H9 (cell line): ENCODE data around the gene FBN2. TPM values are rescaled to one million over a fixed set of nuclear protein-coding genes. Genes with fewer than 3 reads are reported as not detected.

Experiments used
- DNase-seq: peaks from one replicate; pipeline ENCODE4 v3.0.0-alpha.2; 2017
- H2AFZ ChIP-seq: one replicate; pipeline ENCODE4 v1.6.1; 2013; ENCODE audit warnings: mild to moderate bottlenecking, low read length, control low read depth, moderate library complexity
- H2AK5ac ChIP-seq: 2 replicates; pipeline ENCODE4 v1.6.1; 2013; ENCODE audit warnings: low read length, control low read depth, mixed read lengths; ENCODE audit not compliant: insufficient read length
- H2BK120ac ChIP-seq: one replicate; pipeline ENCODE4 v1.6.1; 2013; ENCODE audit warnings: low read depth, mild to moderate bottlenecking, low read length, control low read depth, inconsistent platforms; ENCODE audit not compliant: poor library complexity, severe bottlenecking
- H2BK12ac ChIP-seq: 2 replicates; pipeline ENCODE4 v1.6.1; 2013; ENCODE audit warnings: low read length, control low read depth, mixed read lengths, low read depth; ENCODE audit not compliant: insufficient read length
- H2BK15ac ChIP-seq: 2 replicates; pipeline ENCODE4 v1.6.1; 2013; ENCODE audit warnings: low read depth, low read length, control low read depth
- H2BK20ac ChIP-seq: one replicate; pipeline ENCODE4 v1.6.1; 2013; ENCODE audit warnings: low read depth, mild to moderate bottlenecking, low read length, control low read depth, inconsistent platforms; ENCODE audit not compliant: poor library complexity, severe bottlenecking
- H2BK5ac ChIP-seq: 2 replicates; pipeline ENCODE4 v1.6.1; 2013; ENCODE audit warnings: low read length, control low read depth, mixed read lengths; ENCODE audit not compliant: insufficient read length
- H3K14ac ChIP-seq: 2 replicates; pipeline ENCODE4 v1.6.1; 2013; ENCODE audit warnings: low read length, control low read depth; ENCODE audit not compliant: insufficient read depth
- H3K18ac ChIP-seq: 2 replicates; pipeline ENCODE4 v1.6.1; 2013; ENCODE audit warnings: low read depth, mild to moderate bottlenecking, mixed read lengths, low read length, control low read depth; ENCODE audit not compliant: insufficient read length
- H3K23ac ChIP-seq: 2 replicates; pipeline ENCODE4 v1.6.1; 2013; ENCODE audit warnings: low read length, control low read depth, mixed read lengths, low read depth; ENCODE audit not compliant: insufficient read length
- H3K23me2 ChIP-seq: 2 replicates; pipeline ENCODE4 v1.6.1; 2013; ENCODE audit warnings: low read depth, mild to moderate bottlenecking, mixed read lengths, low read length, control low read depth; ENCODE audit not compliant: insufficient read length, poor library complexity, severe bottlenecking
- H3K27ac ChIP-seq: 2 replicates; pipeline ENCODE4 v1.5.1; 2013; ENCODE audit warnings: low read length, control low read depth, mixed read lengths, low read depth; ENCODE audit not compliant: insufficient read length
- H3K27me3 ChIP-seq: 2 replicates; pipeline ENCODE4 v1.6.1; 2013; ENCODE audit warnings: low read length, control low read depth, inconsistent platforms; ENCODE audit not compliant: insufficient read depth
- H3K4ac ChIP-seq: 2 replicates; pipeline ENCODE4 v1.6.1; 2013; ENCODE audit warnings: low read depth, mild to moderate bottlenecking, control low read depth, inconsistent platforms, low read length, moderate library complexity
- H3K4me1 ChIP-seq: 2 replicates; pipeline ENCODE4 v1.6.1; 2013; ENCODE audit warnings: low read length, control low read depth, inconsistent platforms; ENCODE audit not compliant: insufficient read depth
- H3K4me2 ChIP-seq: 2 replicates; pipeline ENCODE4 v1.6.1; 2013; ENCODE audit warnings: low read length, control low read depth, mixed read lengths; ENCODE audit not compliant: insufficient read length, insufficient read depth
- H3K56ac ChIP-seq: 2 replicates; pipeline ENCODE4 v1.6.1; 2013; ENCODE audit warnings: low read depth, mild to moderate bottlenecking, mixed read lengths, low read length, control low read depth; ENCODE audit not compliant: insufficient read length
- H3K79me1 ChIP-seq: 2 replicates; pipeline ENCODE4 v1.6.1; 2013; ENCODE audit warnings: low read depth, mild to moderate bottlenecking, moderate library complexity, low read length, control low read depth, inconsistent platforms; ENCODE audit not compliant: insufficient read depth, poor library complexity, severe bottlenecking
- H3K79me2 ChIP-seq: 2 replicates; pipeline ENCODE4 v1.6.1; 2013; ENCODE audit warnings: low read length, control low read depth, inconsistent platforms; ENCODE audit not compliant: insufficient read depth
- H3K9ac ChIP-seq: 2 replicates; pipeline ENCODE4 v1.6.1; 2013; ENCODE audit warnings: low read length, control low read depth, mixed read lengths; ENCODE audit not compliant: insufficient read length; ENCODE audit errors: extremely low read depth
- H3K9me3 ChIP-seq: one replicate; pipeline ENCODE4 v1.6.1; 2013; ENCODE audit warnings: low read depth, low read length, inconsistent platforms; ENCODE audit not compliant: control insufficient read depth
- H3T11ph ChIP-seq: one replicate; pipeline ENCODE4 v1.6.1; 2013; ENCODE audit warnings: mild to moderate bottlenecking, low read length, control low read depth, inconsistent platforms
- H4K20me1 ChIP-seq: one replicate; pipeline ENCODE4 v1.6.1; 2013; ENCODE audit not compliant: control insufficient read depth, insufficient read length, insufficient read depth
- H4K5ac ChIP-seq: 2 replicates; pipeline ENCODE4 v1.6.1; 2013; ENCODE audit warnings: low read depth, mild to moderate bottlenecking, mixed read lengths, low read length, control low read depth; ENCODE audit not compliant: insufficient read length
- H4K8ac ChIP-seq: replicated peaks from 2 replicates; pipeline ENCODE4 v1.6.1; 2013; ENCODE audit warnings: low read length, control low read depth, mixed read lengths, low read depth; ENCODE audit not compliant: insufficient read length
- H4K91ac ChIP-seq: 2 replicates; pipeline ENCODE4 v1.6.1; 2013; ENCODE audit warnings: low read depth, mild to moderate bottlenecking, moderate library complexity, mixed read lengths, low read length, control low read depth; ENCODE audit not compliant: insufficient read length
- H3K27ac Mint-ChIP-seq, 3 experiments: 2 replicates in 2 of 3; 3 replicates in 1 of 3; pipeline ENCODE4 v1.8.0; 2020 to 2021; ENCODE audit warnings: mixed read lengths in 3 of 3, mild to moderate bottlenecking in 1 of 3, moderate library complexity in 1 of 3
- H3K27me3 Mint-ChIP-seq: 2 replicates; pipeline ENCODE4 v1.8.0; 2021; ENCODE audit warnings: low read depth, mild to moderate bottlenecking, moderate library complexity, mixed read lengths
- H3K36me3 Mint-ChIP-seq, 3 experiments: 2 replicates in 2 of 3; 3 replicates in 1 of 3; pipeline ENCODE4 v1.8.0; 2020 to 2021; ENCODE audit warnings: low read depth in 3 of 3, mixed read lengths in 3 of 3; ENCODE audit not compliant: insufficient read depth in 1 of 3
- H3K4me1 Mint-ChIP-seq, 2 experiments: 2 replicates each; pipeline ENCODE4 v1.8.0; 2020; ENCODE audit warnings: mixed read lengths in 2 of 2
- H3K4me3 Mint-ChIP-seq, 2 experiments: 2 replicates in 1 of 2; 3 replicates in 1 of 2; pipeline ENCODE4 v1.8.0; 2020 to 2021; ENCODE audit warnings: mild to moderate bottlenecking in 2 of 2, mixed read lengths in 2 of 2, moderate library complexity in 1 of 2
- H3K9me3 Mint-ChIP-seq, 2 experiments: 2 replicates in 1 of 2; 3 replicates in 1 of 2; pipeline ENCODE4 v1.8.0; 2020; ENCODE audit warnings: mild to moderate bottlenecking in 2 of 2, mixed read lengths in 2 of 2, moderate library complexity in 1 of 2
- CTCF ChIP-seq: fragments of 200-600 bp; sonication (generic); conservative IDR thresholded peaks from 3 replicates; pipeline ENCODE4 v1.8.0; 2021; ENCODE audit warnings: antibody characterized with exemption, mild to moderate bottlenecking
- WGBS: extraction: QIAGEN DNeasy Blood & Tissue Kit; methylation state at CpG from one replicate; pipeline ENCODE4 v1.1.7; 2013; ENCODE audit warnings: missing lambda C conversion rate, low lambda C conversion rate, mixed read lengths; ENCODE audit not compliant: insufficient read length; ENCODE audit errors: extremely low coverage; 5-methylcytosine and 5-hydroxymethylcytosine counted together
- total RNA-seq: library from RNA; stranded (reverse); gene quantifications from 2 replicates; pipeline ENCODE4 v1.2.1, GENCODE V29; 2021

Gene FBN2
- total RNA-seq, 1 experiment from 2014 or later, result 8.3 TPM

GRCh38 chr5:128399111-128399510 is 138.9 kb downstream of the FBN2 start:
- no peak overlapping the region for H4K5ac ChIP-seq
- H3K79me2 ChIP-seq, result no peaks in the 10 kb centered on the region
- H2BK5ac ChIP-seq, result no peak overlapping the region
- H3K36me3 Mint-ChIP-seq, result peaks cover 0 to 4% (median 2%) of the 10 kb centered on the region in 3 experiments; a peak in 2 of 7 replicates
- no peaks in the 10 kb centered on the region for H3K23me2 ChIP-seq
- no peak overlapping the region for H3K18ac ChIP-seq
- H2BK15ac ChIP-seq, result no peak overlapping the region
- H4K91ac ChIP-seq, result no peak overlapping the region
- no peak overlapping the region for H2AFZ ChIP-seq
- H3K23ac ChIP-seq, result no peak overlapping the region
- no peak overlapping the region for H2BK12ac ChIP-seq
- no peak overlapping the region for H3K4me3 Mint-ChIP-seq
- no peaks in the 10 kb centered on the region for H3K4me1 ChIP-seq
- no peaks in the 10 kb centered on the region for H3K27me3 ChIP-seq
- H3K9me3 Mint-ChIP-seq, result no peaks in the 10 kb centered on the region
- no peak overlapping the region for H3K14ac ChIP-seq
- no peaks in the 10 kb centered on the region for H3K9me3 ChIP-seq
- H3K4me2 ChIP-seq, result no peak overlapping the region
- H3T11ph ChIP-seq, result no peak overlapping the region
- no peak overlapping the region for H3K27ac Mint-ChIP-seq
- peaks cover 0 to 6% of the 10 kb centered on the region in 2 experiments; a peak in 2 of 4 replicates for H3K4me1 Mint-ChIP-seq
- DNase-seq, result no peak
- WGBS, result no CpG with 5 or more reads among the region's 1 CpG
- H3K56ac ChIP-seq, result no peak overlapping the region
- H3K9ac ChIP-seq, result no peak overlapping the region
- no peak for TF ChIP-seq CTCF
- no peaks in the 10 kb centered on the region for H3K79me1 ChIP-seq
- no peaks in the 10 kb centered on the region for H4K20me1 ChIP-seq
- no peak overlapping the region for H2AK5ac ChIP-seq
- H3K4ac ChIP-seq, result no peak overlapping the region
- no peak overlapping the region for H2BK20ac ChIP-seq
- no peaks in the 10 kb centered on the region for H3K27me3 Mint-ChIP-seq
- no peak overlapping the region for H2BK120ac ChIP-seq
- H3K27ac ChIP-seq, result no peak overlapping the region
- no peak overlapping the region for H4K8ac ChIP-seq
